ENCODE measurements around the gene RHOG. TPM values are rescaled to one million over a fixed set of nuclear protein-coding genes. Genes with fewer than 3 reads are reported as not detected.

Gene RHOG
- total RNA-seq, 1 experiment from 2014 or later = 26.4 TPM

- no peak overlapping the region for H3K9ac ChIP-seq (ENCODE audit: extremely low read depth, insufficient read length, low read length)
- no peak overlapping the region for H2AK5ac ChIP-seq (ENCODE audit: insufficient read length, low read length)
- H2BK12ac ChIP-seq (ENCODE audit: insufficient read length, low read depth, low read length) = no peak overlapping the region
- no peaks in the 10 kb centered on the region for H3K9me3 ChIP-seq (ENCODE audit: control insufficient read depth, low read depth, low read length)
- Mint-ChIP-seq H3K27ac (no peak overlapping the region), H3K9me3 (no peaks in the 10 kb centered on the region), H3K4me1 (peaks cover 18 to 19% of the 10 kb centered on the region in 2 experiments), H3K27me3 (ENCODE audit: low read depth) (peaks cover 7% of the 10 kb centered on the region), H3K36me3 (ENCODE audit: insufficient read depth in 1 of 3, low read depth in 3 of 3) (no peaks in the 10 kb centered on the region), H3K4me3 (no peak overlapping the region)
- no peaks in the 10 kb centered on the region for H4K20me1 ChIP-seq (ENCODE audit: control insufficient read depth, insufficient read depth, insufficient read length)
- H3K79me1 ChIP-seq (ENCODE audit: insufficient read depth, low read depth, low read length, poor library complexity, severe bottlenecking) = no peaks in the 10 kb centered on the region
- no peak overlapping the region for H2BK120ac ChIP-seq (ENCODE audit: low read depth, low read length, poor library complexity, severe bottlenecking)
- no peak overlapping the region for H2AFZ ChIP-seq (ENCODE audit: low read length)
- peaks cover 6% of the 10 kb centered on the region for H3K4me1 ChIP-seq (ENCODE audit: insufficient read depth, low read length)
- H3K4ac ChIP-seq (ENCODE audit: low read depth, low read length) = no peak overlapping the region
- H2BK15ac ChIP-seq (ENCODE audit: low read depth, low read length) = no peak overlapping the region
- no peak overlapping the region for H3K23ac ChIP-seq (ENCODE audit: insufficient read length, low read depth, low read length)
- H3K18ac ChIP-seq (ENCODE audit: insufficient read length, low read depth, low read length) = no peak overlapping the region
- H3K23me2 ChIP-seq (ENCODE audit: insufficient read length, low read depth, low read length, poor library complexity, severe bottlenecking) = no peaks in the 10 kb centered on the region
- H3K79me2 ChIP-seq (ENCODE audit: insufficient read depth, low read length) = no peaks in the 10 kb centered on the region
- H2BK5ac ChIP-seq (ENCODE audit: insufficient read length, low read length) = no peak overlapping the region
- no peak overlapping the region for H3K4me2 ChIP-seq (ENCODE audit: insufficient read depth, insufficient read length, low read length)
- no peak for DNase-seq
- H4K5ac ChIP-seq (ENCODE audit: insufficient read length, low read depth, low read length) = no peak overlapping the region
- no peak overlapping the region for H3T11ph ChIP-seq (ENCODE audit: low read length)
- H3K56ac ChIP-seq (ENCODE audit: insufficient read length, low read depth, low read length) = no peak overlapping the region
- TF ChIP-seq CTCF (conservative IDR thresholded peaks at IDR 0.05) = no peak
- no peaks in the 10 kb centered on the region for H3K27me3 ChIP-seq (ENCODE audit: insufficient read depth, low read length)
- H3K27ac ChIP-seq (ENCODE audit: insufficient read length, low read depth, low read length) = no peak overlapping the region
- no peak overlapping the region for H4K91ac ChIP-seq (ENCODE audit: insufficient read length, low read depth, low read length)
- H4K8ac ChIP-seq (replicated peaks; ENCODE audit: insufficient read length, low read depth, low read length) = no peak overlapping the region
- no peak overlapping the region for H2BK20ac ChIP-seq (ENCODE audit: low read depth, low read length, poor library complexity, severe bottlenecking)
- H3K14ac ChIP-seq (ENCODE audit: insufficient read depth, low read length) = no peak overlapping the region
Measured at GRCh38 chr11:3866836-3867208, 26.1 kb upstream of the RHOG start.

Data from H9 (cell line).